DND-41 (cell line): ENCODE data around the gene PM20D1.

Experiments
- ATAC-seq: fragments of 200-7000 bp; cut with Tn5 transposase; 3 replicates; pipeline ENCODE4 v1.9.1; 2021; ENCODE audit warnings: low read depth; ENCODE audit not compliant: insufficient read depth
- DNase-seq: peaks from one replicate; pipeline ENCODE4 v3.0.0-alpha.2; 2020
- H2AFZ ChIP-seq: 2 replicates; pipeline ENCODE4 v1.6.0; 2012; ENCODE audit warnings: low read depth, low read length
- H3K27ac ChIP-seq: 2 replicates; pipeline ENCODE4 v1.5.1; 2012; ENCODE audit warnings: low read length, inconsistent platforms
- H3K27me3 ChIP-seq: fragments of 200-600 bp; sonication (generic); 2 replicates; pipeline ENCODE4 v1.6.0; 2012; ENCODE audit warnings: low read length, mild to moderate bottlenecking, inconsistent platforms; ENCODE audit not compliant: insufficient read depth, poor library complexity
- H3K36me3 ChIP-seq: 2 replicates; pipeline ENCODE4 v1.5.1; 2012; ENCODE audit warnings: low read length, inconsistent platforms; ENCODE audit not compliant: insufficient read depth
- H3K4me1 ChIP-seq: 2 replicates; pipeline ENCODE4 v1.5.1; 2012; ENCODE audit warnings: mild to moderate bottlenecking, low read length; ENCODE audit not compliant: insufficient read depth
- H3K4me2 ChIP-seq: 2 replicates; pipeline ENCODE4 v1.6.0; 2012; ENCODE audit warnings: mild to moderate bottlenecking, moderate library complexity, low read length, inconsistent platforms; ENCODE audit not compliant: insufficient read depth
- H3K4me3 ChIP-seq, 2 experiments: fragments of 200-600 bp in 1 of 2; shearing (Covaris generic) in 1 of 2; 2 replicates each; pipeline ENCODE4 v1.5.1; 2012 to 2016; ENCODE audit warnings: inconsistent platforms in 2 of 2, low read length in 2 of 2, mild to moderate bottlenecking in 2 of 2, low read depth in 1 of 2, moderate library complexity in 1 of 2
- H3K79me2 ChIP-seq: 2 replicates; pipeline ENCODE4 v1.6.0; 2012; ENCODE audit warnings: low read length, inconsistent platforms; ENCODE audit not compliant: insufficient read depth
- H3K9ac ChIP-seq: 2 replicates; pipeline ENCODE4 v1.6.0; 2012; ENCODE audit warnings: low read depth, mild to moderate bottlenecking, inconsistent platforms, low read length, moderate library complexity
- H3K9me3 ChIP-seq: 2 replicates; pipeline ENCODE4 v1.5.1; 2012; ENCODE audit warnings: low read length, moderate library complexity, mild to moderate bottlenecking, inconsistent platforms; ENCODE audit not compliant: insufficient read depth, severe bottlenecking
- H4K20me1 ChIP-seq: 2 replicates; pipeline ENCODE4 v1.6.0; 2012; ENCODE audit warnings: low read length; ENCODE audit not compliant: insufficient read depth
- CTCF ChIP-seq: IDR thresholded peaks from 2 replicates; pipeline ENCODE4 v1.5.1; 2012; ENCODE audit warnings: borderline replicate concordance, low read length, moderate library complexity, mild to moderate bottlenecking; ENCODE audit not compliant: poor library complexity, severe bottlenecking; ENCODE audit errors: extremely low read depth
- EZH2 ChIP-seq: IDR thresholded peaks from 3 replicates; pipeline ENCODE4 v1.6.1; 2012; ENCODE audit warnings: borderline replicate concordance, low read depth, mild to moderate bottlenecking, moderate library complexity, low read length, inconsistent platforms; ENCODE audit not compliant: severe bottlenecking

PM20D1 gene

DNA sequence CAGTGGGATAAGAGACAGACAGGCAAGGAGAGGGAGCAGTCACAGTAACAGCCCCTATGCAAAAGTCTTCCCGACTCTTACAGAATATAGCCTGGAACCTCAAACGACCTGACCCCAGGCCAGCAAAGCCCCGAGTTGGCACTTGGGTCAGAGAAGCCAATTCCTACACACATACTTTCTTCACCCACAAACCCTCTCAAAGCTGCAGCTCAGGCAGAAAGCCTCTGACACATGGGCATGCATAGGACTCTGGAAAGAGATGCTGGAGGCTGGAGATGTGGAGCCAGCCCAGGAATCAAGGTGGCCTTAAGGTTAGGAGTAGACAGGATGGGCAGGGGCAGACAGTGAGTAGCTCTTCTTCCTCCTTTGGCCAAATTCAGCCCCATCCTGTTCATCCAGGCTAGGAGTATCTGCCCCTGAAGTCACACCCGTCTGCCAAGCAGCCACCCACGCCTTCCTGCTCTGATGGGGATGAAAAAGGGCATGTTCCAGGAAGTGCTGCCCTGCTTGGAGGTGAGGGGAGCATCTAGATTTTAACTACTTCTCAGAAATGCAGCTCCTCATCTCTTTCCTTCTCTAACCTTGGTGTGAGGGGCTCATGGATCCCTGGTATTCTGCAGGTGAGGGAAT lies 44.7 kb downstream of the PM20D1 start:
- Histone ChIP-seq H3K27me3 (no peaks in the 10 kb centered on the region), H3K4me2 (peak overlapping the region; percentile 41; the same call in 1 of the 2 replicates), H3K4me1 (peaks cover 47% of the 10 kb centered on the region), H2AFZ (no peak overlapping the region), H3K36me3 (peaks cover 54% of the 10 kb centered on the region), H3K9ac (no peak overlapping the region), H3K79me2 (peaks cover 56% of the 10 kb centered on the region), H4K20me1 (peaks cover 38% of the 10 kb centered on the region), H3K9me3 (no peaks in the 10 kb centered on the region), H3K27ac (peak overlapping the region; percentile 12; the same call in 1 of the 2 replicates), H3K4me3 (no peak overlapping the region)
- peak; percentile 74 for ATAC-seq
- TF ChIP-seq CTCF (no peak), EZH2 (no peak)
- peak; percentile 32 for DNase-seq

DNA sequence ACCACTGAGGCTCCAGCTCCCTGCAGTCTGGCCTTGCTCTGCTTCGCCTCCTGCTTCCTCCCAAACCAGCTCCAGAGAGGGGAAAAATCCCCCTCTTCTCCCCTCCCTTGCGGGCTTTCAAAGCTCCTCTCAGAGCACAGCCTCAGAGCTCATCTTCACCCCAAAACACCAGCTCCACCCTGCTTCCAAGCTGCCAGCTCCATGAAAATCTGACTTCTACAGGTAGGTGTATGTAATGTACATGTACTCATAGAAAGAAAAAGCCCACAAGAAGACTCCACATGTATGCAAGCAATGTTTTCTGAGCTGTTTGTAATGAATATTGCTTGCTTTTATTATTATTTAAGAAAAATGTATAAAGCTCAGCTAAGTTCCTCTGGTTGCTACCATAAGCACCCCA lies 45.3 kb downstream of the PM20D1 start:
- Histone ChIP-seq H3K4me3 (no peak overlapping the region), H3K36me3 (peaks cover 54% of the 10 kb centered on the region), H2AFZ (no peak overlapping the region), H3K27me3 (no peaks in the 10 kb centered on the region), H3K79me2 (peaks cover 50% of the 10 kb centered on the region), H3K9ac (no peak overlapping the region), H3K4me2 (peak overlapping the region; percentile 41; the same call in 1 of the 2 replicates), H4K20me1 (peaks cover 35% of the 10 kb centered on the region), H3K9me3 (no peaks in the 10 kb centered on the region), H3K4me1 (peaks cover 41% of the 10 kb centered on the region), H3K27ac (no peak overlapping the region)
- TF ChIP-seq EZH2 (no peak), CTCF (no peak)
- no peak for DNase-seq
- no peak for ATAC-seq

- TF ChIP-seq CTCF: no peak
- TF ChIP-seq EZH2: no peak
- H3K79me2 ChIP-seq: peaks cover 44% of the 10 kb centered on the region
- no peaks in the 10 kb centered on the region for H3K27me3 ChIP-seq
- no peak for DNase-seq
- peak overlapping the region; percentile 41; the same call in 1 of the 2 replicates for H3K4me2 ChIP-seq
- peaks cover 34% of the 10 kb centered on the region for H4K20me1 ChIP-seq
- no peak overlapping the region for H3K27ac ChIP-seq
- H3K4me3 ChIP-seq: no peak overlapping the region
- peaks cover 35% of the 10 kb centered on the region for H3K4me1 ChIP-seq
- ATAC-seq: no peak
- no peaks in the 10 kb centered on the region for H3K9me3 ChIP-seq
- no peak overlapping the region for H2AFZ ChIP-seq
- H3K9ac ChIP-seq: no peak overlapping the region
- H3K36me3 ChIP-seq: peaks cover 54% of the 10 kb centered on the region
These were observed 45.9 kb downstream of the PM20D1 start for GRCh38 chr1:205803986-205804385.

GRCh38 chr1:205802060-205802459 lies 47.9 kb downstream of the PM20D1 start:
- Histone ChIP-seq H4K20me1 (peaks cover 27% of the 10 kb centered on the region), H3K9me3 (no peaks in the 10 kb centered on the region), H3K27me3 (no peaks in the 10 kb centered on the region), H3K9ac (no peak overlapping the region), H3K36me3 (peaks cover 59% of the 10 kb centered on the region), H3K4me3 (no peak overlapping the region), H3K4me2 (no peak overlapping the region), H2AFZ (no peak overlapping the region), H3K4me1 (peaks cover 21% of the 10 kb centered on the region), H3K79me2 (peaks cover 31% of the 10 kb centered on the region), H3K27ac (no peak overlapping the region)
- ATAC-seq (no peak), DNase-seq (no peak)
- TF ChIP-seq EZH2 (no peak), CTCF (no peak)
